Dendritic cell treated with granulocyte-macrophage colony-stimulating factor and Interleukin-4, amounts not matched to agents 40 ng/mL and 50 ng/mL, for 4 days (primary cell): Measurements from ENCODE around the gene SERPINB7.

Experiments used
- H3K27ac Mint-ChIP-seq: one replicate; pipeline ENCODE4 v1.8.0; 2022; ENCODE audit warnings: mild to moderate bottlenecking, mixed read lengths
- H3K27me3 Mint-ChIP-seq: one replicate; pipeline ENCODE4 v1.8.0; 2022; ENCODE audit warnings: mild to moderate bottlenecking, mixed read lengths
- H3K36me3 Mint-ChIP-seq: one replicate; pipeline ENCODE4 v1.8.0; 2022; ENCODE audit warnings: low read depth, mixed read lengths
- H3K4me1 Mint-ChIP-seq: one replicate; pipeline ENCODE4 v1.8.0; 2022; ENCODE audit warnings: low read depth, mixed read lengths
- H3K4me3 Mint-ChIP-seq: one replicate; pipeline ENCODE4 v1.8.0; 2022; ENCODE audit warnings: mild to moderate bottlenecking, moderate library complexity, mixed read lengths
- H3K9me3 Mint-ChIP-seq: one replicate; pipeline ENCODE4 v1.8.0; 2022; ENCODE audit warnings: mixed read lengths
- intact Hi-C: fragments of 100-400 bp; cut with micrococcal nuclease; formaldehyde crosslinking; loops from one replicate; pipeline ENCODE4 v1.15.0; 2022

SERPINB7 gene

DNA sequence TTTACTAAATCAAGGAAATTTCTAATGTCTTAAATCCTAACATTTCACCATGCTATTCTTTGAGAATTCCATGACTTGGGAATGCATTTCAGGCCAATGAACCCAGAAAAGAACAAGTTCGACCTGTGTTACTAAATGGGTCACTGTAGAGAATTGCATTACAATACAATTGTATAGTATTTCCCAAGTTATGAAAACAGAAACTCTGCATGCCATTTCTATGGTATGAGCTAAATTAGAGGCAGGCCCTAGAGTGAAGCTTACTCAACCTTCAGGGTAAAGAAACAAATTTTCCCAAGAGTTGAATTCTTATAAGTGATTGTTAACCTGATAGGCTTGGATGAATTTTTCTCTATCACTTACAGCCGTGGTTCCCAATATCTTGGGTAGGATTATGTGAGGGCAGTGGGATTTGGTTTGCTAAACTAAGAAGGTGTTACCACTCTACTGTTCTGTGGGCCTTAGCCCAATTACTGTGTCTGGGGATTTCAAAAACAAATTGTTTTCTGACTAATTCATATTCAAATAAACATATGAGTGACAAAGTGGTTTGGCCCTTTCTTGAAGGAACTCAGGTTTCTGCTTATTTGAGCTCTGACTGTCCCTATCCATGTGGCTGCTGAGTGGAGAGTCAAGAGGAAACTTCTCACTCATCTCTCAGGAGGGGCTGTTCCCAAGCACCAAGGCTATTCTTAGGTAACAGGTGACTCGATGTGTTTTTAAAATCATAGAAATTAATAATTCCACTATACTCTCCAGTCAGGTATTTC is 11.2 kb upstream of the SERPINB7 start:
- peaks cover 32% of the 10 kb centered on the region for H3K9me3 Mint-ChIP-seq
- no peaks in the 10 kb centered on the region for H3K4me1 Mint-ChIP-seq
- no peak overlapping the region for H3K4me3 Mint-ChIP-seq
- peaks cover 6% of the 10 kb centered on the region for H3K27me3 Mint-ChIP-seq
- intact Hi-C loops, result no loop called here
- H3K36me3 Mint-ChIP-seq, result no peaks in the 10 kb centered on the region
- H3K27ac Mint-ChIP-seq, result no peak overlapping the region

DNA sequence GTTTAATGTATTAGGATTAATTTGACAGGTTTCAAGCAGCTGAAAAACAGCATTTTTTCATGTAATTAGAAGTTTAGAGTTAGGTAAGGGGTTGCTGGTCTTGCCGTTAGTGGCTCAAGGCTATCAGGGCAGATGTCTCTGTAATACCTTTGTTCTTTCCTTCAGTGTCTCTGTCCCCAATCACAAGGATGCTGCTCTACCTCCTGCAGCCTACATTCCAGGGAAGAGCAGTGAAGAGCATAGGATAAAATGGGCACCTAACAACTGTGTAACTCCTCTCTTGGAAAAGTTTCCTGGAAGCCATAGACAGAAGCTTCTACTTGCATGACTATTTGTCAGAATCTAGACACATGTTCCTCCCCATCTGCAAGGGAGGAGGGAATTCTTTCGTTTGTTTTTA is 9.4 kb upstream of the SERPINB7 start:
- intact Hi-C loops, result no loop called here
- H3K27me3 Mint-ChIP-seq, result peaks cover 9% of the 10 kb centered on the region
- H3K9me3 Mint-ChIP-seq, result peaks cover 15% of the 10 kb centered on the region
- H3K36me3 Mint-ChIP-seq, result no peaks in the 10 kb centered on the region
- H3K4me3 Mint-ChIP-seq, result no peak overlapping the region
- H3K27ac Mint-ChIP-seq, result no peak overlapping the region
- no peaks in the 10 kb centered on the region for H3K4me1 Mint-ChIP-seq

DNA sequence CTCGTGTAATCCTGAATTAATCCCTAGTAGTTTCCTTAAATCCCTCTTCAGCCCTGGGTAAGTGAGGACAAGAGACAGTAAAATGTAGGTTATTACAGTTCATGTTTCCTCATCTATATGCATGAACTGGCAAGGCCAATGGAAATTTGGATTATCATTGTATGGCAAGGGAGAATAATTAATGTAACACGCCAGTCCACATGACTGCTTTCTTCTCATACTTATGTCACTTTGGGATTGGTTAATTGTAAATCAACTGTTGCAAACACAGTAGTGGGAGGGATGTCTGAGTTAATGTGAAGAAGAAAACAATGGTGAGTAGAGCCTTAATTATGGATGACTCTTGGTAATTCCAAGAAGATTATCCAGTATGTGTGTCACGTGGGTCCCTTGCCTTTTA is 1.7 kb upstream of the SERPINB7 start:
- peaks cover 17% of the 10 kb centered on the region for H3K27me3 Mint-ChIP-seq
- no peaks in the 10 kb centered on the region for H3K9me3 Mint-ChIP-seq
- intact Hi-C loops, result no loop called here
- H3K36me3 Mint-ChIP-seq, result no peaks in the 10 kb centered on the region
- H3K4me3 Mint-ChIP-seq, result no peak overlapping the region
- H3K27ac Mint-ChIP-seq, result no peak overlapping the region
- no peaks in the 10 kb centered on the region for H3K4me1 Mint-ChIP-seq

DNA sequence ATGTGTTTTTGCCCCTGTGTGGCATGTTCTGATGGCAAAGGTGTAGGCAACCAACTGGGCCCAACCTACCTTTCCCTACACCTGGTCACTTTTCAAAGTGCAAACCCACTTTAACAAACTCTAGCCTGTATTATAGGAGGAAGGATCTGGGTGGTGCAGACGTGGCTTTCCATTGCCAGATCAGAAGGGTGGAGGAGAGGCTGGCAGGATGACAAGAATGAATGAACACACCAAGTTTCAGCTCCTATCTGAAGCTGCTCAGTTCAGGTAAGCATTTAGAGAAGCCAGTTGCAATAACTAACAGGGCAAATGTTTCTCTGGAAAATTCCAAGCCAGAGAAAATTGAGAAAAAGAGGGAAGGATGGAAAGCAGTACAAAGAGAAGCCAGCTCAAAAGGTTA is 707 bp upstream of the SERPINB7 start:
- Mint-ChIP-seq H3K36me3 (no peaks in the 10 kb centered on the region), H3K27me3 (peaks cover 17% of the 10 kb centered on the region), H3K4me3 (no peak overlapping the region), H3K9me3 (no peaks in the 10 kb centered on the region), H3K4me1 (no peaks in the 10 kb centered on the region), H3K27ac (no peak overlapping the region)
- intact Hi-C loops, result no loop called here

DNA sequence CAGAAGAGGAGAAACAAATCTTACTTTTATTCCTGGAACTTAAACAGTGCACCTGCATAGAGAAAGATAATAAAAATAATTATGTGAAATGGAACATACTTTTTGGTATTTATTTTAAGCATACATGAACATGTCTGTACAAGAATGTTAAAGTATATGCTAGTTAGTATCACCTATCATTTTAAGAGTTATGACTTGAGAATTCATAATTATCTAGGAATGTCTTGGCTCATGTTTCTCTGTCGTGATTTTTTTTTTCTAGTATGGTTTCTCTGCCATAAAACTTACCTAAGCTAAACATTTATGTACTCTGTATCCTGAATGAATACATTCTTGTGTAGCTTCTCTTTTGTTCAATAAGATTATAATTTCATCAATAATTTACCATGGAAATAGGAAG is 4.2 kb downstream of the SERPINB7 start:
- Mint-ChIP-seq H3K9me3 (no peaks in the 10 kb centered on the region), H3K4me3 (no peak overlapping the region), H3K4me1 (no peaks in the 10 kb centered on the region), H3K27me3 (peaks cover 4% of the 10 kb centered on the region), H3K27ac (no peak overlapping the region), H3K36me3 (no peaks in the 10 kb centered on the region)
- intact Hi-C loops, result no loop called here

DNA sequence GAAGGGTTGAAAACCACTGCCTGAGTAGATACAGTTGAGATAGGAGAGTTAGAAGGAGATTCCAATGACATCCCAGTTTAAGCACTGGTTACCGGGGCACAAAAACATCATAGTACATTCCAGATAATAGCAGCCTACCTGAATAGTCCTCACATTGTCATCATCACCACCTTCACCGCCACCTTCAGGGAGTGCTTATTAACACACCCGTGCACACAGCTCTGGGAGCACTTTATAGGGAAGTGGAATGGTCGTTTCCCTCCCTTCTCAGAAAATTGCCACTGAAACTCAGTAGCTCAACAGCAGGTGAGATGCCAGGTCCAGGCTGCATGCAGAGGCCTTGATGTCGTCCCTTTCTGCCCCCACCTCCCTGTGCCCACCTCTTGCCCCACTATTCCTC is 8.2 kb downstream of the SERPINB7 start:
- Mint-ChIP-seq H3K36me3 (no peaks in the 10 kb centered on the region), H3K4me1 (no peaks in the 10 kb centered on the region), H3K9me3 (no peaks in the 10 kb centered on the region), H3K27me3 (peaks cover 1% of the 10 kb centered on the region), H3K27ac (no peak overlapping the region), H3K4me3 (no peak overlapping the region)
- intact Hi-C loops, result no loop called here

DNA sequence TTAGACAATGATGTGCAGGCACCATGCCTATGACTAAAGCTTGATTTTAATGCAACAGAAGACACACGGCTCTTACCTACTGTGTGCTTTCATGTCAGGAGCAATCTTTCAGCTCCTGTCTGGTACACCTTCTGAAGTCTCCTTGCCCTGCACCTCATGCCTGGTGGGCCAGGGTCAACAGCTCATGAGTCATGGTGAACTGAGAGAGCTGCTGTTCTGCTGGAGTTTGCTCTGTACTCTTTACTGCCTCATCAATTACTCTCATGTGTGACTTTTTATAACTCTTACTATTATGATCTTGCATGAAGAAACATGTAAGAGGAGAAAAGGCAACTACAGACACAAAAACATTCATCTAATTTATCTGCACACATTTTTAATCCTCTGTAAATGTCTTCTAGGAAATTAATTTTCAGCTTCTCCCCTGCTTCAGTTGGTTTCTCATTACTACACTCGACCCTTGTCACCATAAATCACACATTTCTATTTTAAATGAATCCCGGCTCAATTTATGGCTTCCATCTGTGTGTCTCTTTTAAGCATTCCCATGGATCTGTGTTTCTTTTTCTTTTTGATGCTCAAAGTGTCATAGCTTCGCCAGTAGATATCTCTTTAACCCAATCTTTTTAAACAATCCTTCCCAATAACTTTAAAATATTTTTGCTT is 9.7 kb downstream of the SERPINB7 start:
- Mint-ChIP-seq H3K9me3 (no peaks in the 10 kb centered on the region), H3K36me3 (no peaks in the 10 kb centered on the region), H3K4me1 (no peaks in the 10 kb centered on the region), H3K27ac (no peak overlapping the region), H3K27me3 (peaks cover 1% of the 10 kb centered on the region), H3K4me3 (no peak overlapping the region)
- intact Hi-C loops, result no loop called here

DNA sequence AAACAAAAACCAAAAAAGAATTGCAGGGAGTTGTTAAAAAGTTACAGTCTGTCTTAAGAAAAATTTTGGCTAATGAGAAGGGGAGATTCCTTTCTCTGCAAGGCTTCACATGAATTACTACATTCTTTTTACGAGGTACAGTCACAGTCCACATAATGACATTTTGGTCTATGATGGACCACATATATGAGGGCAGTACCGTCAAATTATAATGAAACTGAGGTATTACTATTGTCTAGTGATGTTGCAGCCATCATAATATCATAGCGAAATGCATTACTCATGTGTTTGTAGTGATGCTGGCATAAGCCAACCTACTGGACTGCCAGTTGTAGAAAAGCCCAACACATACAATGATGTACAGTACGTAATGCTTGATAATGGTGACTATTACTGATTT is 12.5 kb downstream of the SERPINB7 start:
- peaks cover 1% of the 10 kb centered on the region for H3K27me3 Mint-ChIP-seq
- H3K9me3 Mint-ChIP-seq, result no peaks in the 10 kb centered on the region
- H3K36me3 Mint-ChIP-seq, result no peaks in the 10 kb centered on the region
- H3K27ac Mint-ChIP-seq, result no peak overlapping the region
- intact Hi-C loops, result no loop called here
- no peaks in the 10 kb centered on the region for H3K4me1 Mint-ChIP-seq
- H3K4me3 Mint-ChIP-seq, result no peak overlapping the region

DNA sequence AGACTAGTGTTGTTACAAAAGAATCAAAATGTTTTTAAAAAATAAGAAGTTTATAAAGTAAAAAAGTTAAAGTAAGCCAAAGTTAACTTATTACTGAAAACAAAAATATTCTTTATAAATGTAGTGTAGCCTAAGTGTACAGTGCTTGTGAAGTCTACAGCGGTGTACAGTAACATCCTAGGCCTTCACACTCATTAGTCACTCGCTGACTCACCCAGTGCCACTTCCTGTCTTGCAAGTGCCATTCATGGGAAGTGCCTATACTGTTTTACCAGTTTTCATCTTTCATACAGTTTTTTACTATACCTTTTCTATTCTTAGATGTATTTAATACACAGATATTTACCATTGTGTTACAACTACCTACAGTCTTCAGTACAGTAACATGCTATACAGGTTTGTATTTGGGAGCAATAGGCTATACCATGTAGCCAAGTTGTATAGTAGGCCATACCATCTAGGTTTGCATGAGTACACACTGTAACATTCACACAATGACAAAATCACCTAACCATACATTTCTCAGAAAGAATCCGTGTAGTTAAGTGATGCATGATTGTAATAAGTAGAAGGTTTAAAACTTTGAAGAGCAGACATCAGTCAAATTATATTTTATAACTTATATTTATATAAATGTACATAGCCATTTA is 13.4 kb downstream of the SERPINB7 start:
- no peaks in the 10 kb centered on the region for H3K36me3 Mint-ChIP-seq
- H3K4me1 Mint-ChIP-seq, result no peaks in the 10 kb centered on the region
- H3K9me3 Mint-ChIP-seq, result no peaks in the 10 kb centered on the region
- no peak overlapping the region for H3K27ac Mint-ChIP-seq
- no peaks in the 10 kb centered on the region for H3K27me3 Mint-ChIP-seq
- no peak overlapping the region for H3K4me3 Mint-ChIP-seq
- intact Hi-C loops, result no loop called here

DNA sequence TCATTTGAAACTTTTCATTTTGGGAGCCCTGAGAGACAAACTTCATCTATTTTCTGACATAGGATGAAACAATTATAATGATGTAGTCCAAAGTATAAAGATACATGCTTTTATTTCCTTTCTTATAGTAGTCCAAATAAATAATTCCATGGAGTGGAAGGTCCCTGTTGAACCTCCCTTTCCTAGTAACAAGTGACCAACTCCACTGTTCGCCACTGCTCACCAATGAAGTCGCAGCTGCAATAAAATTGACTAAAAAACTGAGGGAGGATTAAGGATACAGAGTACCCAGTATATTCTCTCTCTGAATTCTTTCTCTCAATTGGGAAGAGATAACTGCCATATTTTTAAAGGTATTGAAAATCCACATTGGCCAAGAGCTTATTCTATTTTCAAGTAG is 14.1 kb downstream of the SERPINB7 start:
- no peaks in the 10 kb centered on the region for H3K36me3 Mint-ChIP-seq
- H3K27me3 Mint-ChIP-seq, result no peaks in the 10 kb centered on the region
- H3K4me3 Mint-ChIP-seq, result no peak overlapping the region
- no peaks in the 10 kb centered on the region for H3K9me3 Mint-ChIP-seq
- intact Hi-C loops, result no loop called here
- H3K27ac Mint-ChIP-seq, result no peak overlapping the region
- no peaks in the 10 kb centered on the region for H3K4me1 Mint-ChIP-seq

DNA sequence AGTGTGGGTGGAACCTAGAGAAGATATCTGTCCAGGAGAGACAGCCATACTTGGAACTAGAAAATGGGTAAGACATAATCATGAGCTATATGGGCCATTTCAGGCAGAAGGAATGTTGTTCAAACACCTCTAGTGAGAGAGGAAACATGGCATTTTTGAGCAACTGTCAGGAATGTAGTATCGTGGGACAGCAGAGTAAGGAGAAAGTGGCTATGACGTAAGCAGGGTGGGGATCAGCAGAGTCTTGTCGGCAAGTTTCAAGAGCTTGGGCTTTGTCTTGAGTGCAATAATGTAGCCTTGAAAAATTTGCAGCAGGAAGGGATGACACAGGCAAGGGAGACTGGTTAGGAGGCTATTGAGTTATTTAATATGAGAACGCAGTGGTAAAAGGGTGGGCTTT is 20.4 kb downstream of the SERPINB7 start:
- Mint-ChIP-seq H3K9me3 (no peaks in the 10 kb centered on the region), H3K27ac (no peak overlapping the region)

DNA sequence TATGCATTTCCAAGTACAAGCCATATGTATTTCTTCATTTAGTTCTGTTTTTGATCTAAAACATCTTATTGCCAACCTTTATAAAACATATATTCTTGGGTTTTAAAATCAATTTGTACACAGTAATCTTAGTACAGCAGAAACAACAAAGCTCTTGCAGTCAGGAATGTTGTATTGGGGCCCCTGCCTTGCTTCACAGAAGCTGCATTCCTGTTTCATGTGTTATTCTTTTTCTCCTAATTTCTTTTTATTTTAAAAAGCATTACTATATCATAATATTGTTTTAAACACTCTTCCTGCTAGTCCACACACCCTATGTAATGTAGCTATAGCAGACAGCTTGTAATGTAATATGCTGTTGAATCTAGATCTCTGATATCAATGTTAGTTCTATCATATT is 24.0 kb downstream of the SERPINB7 start:
- Mint-ChIP-seq H3K36me3 (no peaks in the 10 kb centered on the region), H3K27ac (no peak overlapping the region), H3K4me3 (no peak overlapping the region), H3K4me1 (no peaks in the 10 kb centered on the region), H3K9me3 (no peaks in the 10 kb centered on the region), H3K27me3 (no peaks in the 10 kb centered on the region)
- intact Hi-C loops, result no loop called here

More for the DNA sequence above, 20.4 kb downstream of the SERPINB7 start:
- Mint-ChIP-seq H3K36me3 (no peaks in the 10 kb centered on the region), H3K27me3 (no peaks in the 10 kb centered on the region), H3K4me1 (no peaks in the 10 kb centered on the region), H3K4me3 (no peak overlapping the region)
- intact Hi-C loops, result no loop called here

DNA sequence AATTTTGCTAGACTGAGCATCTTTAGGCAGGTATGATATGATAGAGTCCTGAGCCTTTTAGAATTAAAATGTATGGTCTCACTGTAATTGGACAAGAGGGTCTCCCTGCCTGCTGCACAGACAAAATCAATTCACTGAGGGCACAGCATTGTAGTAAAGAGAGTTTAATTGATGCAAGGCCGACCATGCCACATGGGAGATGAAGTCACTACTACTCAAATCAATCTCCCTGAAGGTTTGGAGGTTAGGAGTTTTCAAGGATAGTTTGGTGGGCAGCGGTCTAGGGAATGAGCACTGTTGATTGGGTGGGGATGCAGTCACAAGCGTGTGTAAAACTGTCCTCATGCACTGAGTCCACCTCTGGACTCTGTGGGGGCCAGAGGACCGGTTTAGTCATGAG is 26.1 kb downstream of the SERPINB7 start:
- intact Hi-C loops, result no loop called here
- Mint-ChIP-seq H3K4me3 (no peak overlapping the region), H3K27me3 (no peaks in the 10 kb centered on the region), H3K9me3 (no peaks in the 10 kb centered on the region), H3K27ac (no peak overlapping the region), H3K4me1 (no peaks in the 10 kb centered on the region), H3K36me3 (no peaks in the 10 kb centered on the region)

DNA sequence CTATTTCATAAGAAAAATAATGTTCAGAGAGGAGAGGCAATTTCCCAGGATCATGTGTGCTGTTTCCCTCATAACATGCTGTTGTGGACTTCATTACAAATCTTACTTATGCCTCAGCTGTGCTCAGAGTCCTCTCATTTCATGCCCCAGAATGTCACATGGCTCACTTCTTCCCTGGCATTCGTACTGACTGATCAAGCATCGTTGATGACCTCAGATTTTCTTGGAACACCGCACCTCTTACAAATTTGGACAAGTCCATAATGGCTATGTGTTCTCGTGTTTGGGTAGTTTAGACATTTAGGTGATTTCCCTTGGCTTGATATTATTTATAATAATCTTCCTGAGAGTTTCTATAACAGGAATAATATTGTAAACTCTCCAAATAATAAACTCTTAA is 32.9 kb downstream of the SERPINB7 start:
- Mint-ChIP-seq H3K4me3 (no peak overlapping the region), H3K9me3 (no peaks in the 10 kb centered on the region), H3K36me3 (no peaks in the 10 kb centered on the region), H3K27ac (no peak overlapping the region), H3K27me3 (peaks cover 6% of the 10 kb centered on the region), H3K4me1 (peaks cover 5% of the 10 kb centered on the region)
- intact Hi-C loops, result no loop called here
